MM.1S (cell line): ENCODE results near the gene TMEM168.

Experiments used
- CTCF ChIP-seq: fragments of 300-600 bp; sonication (generic); IDR thresholded peaks from 2 replicates; pipeline ENCODE4 v1.5.1; 2016; ENCODE audit warnings: antibody characterized with exemption, low read length, mixed read lengths
- EZH2 ChIP-seq: fragments of 300-600 bp; sonication (generic); optimal IDR thresholded peaks from 2 replicates; pipeline ENCODE3; 2017; ENCODE audit warnings: low read depth, mild to moderate bottlenecking, antibody characterized with exemption, low read length, mixed read lengths

DNA sequence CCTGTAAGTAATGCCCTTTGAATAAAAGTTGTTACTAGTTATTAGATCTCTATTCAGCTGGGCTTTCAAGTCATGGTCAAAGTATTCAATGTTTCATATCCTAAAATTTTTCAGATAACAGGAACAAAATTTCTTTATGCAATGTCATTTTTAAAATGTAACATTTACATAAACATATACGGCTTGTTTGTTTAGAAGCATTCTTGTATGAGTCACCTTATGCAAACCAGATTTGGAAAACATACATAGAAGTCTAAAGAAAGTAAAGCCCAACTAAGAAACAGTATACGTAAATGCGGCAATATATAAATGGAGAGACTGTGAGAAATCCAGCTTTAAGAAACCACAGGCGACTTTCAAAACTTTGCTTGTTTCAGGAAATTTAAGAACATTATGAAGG lies 10.5 kb downstream of the TMEM168 start:
- TF ChIP-seq CTCF (no peak), EZH2 (no peak)
